ENCODE results near the gene ZCCHC17. TPM values are rescaled to one million over a fixed set of nuclear protein-coding genes. Genes with fewer than 3 reads are reported as not detected.
A peak's percentile ranks its signal among the peaks of the same experiment; 100 is the strongest.

ZCCHC17 gene
- total RNA-seq, 6 donors from 2014 or later, result 4.3 to 19.9 (median 17.8) TPM

DNA sequence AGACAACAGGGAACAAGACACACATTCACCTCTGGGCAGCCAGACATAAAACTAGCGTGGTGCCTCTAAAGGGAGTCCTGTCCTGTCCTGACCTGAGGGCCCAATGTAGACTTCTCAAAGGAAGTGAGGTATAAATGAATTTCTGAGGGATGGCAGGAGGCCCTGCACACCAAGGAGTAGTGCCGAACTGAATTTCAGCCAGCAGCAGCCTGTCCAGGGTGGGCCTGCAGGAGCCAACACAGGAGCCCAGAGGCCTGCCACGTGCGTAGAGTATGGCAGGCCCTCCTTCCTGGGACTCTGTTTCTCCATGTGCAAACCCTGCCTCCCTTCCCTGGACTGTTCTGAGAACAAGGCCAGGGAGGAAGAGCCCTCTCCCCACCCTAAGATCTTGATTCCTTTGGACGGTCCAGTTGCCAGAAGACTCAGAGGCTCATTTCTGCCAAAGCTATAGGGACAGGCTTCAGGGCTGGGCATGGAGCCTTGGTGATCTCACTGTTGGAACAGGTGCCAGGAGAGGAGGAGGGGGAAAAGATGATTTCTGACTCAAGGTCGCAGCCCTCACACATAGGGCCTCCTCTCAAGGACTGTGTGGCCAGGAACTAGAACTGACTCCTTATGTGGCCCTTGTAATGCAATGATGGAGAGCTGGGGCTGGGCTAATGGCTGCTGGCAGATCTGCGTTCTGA is 77.8 kb downstream of the ZCCHC17 start:
- peak in 1 of 2 donors; percentile 54 for DNase-seq

DNA sequence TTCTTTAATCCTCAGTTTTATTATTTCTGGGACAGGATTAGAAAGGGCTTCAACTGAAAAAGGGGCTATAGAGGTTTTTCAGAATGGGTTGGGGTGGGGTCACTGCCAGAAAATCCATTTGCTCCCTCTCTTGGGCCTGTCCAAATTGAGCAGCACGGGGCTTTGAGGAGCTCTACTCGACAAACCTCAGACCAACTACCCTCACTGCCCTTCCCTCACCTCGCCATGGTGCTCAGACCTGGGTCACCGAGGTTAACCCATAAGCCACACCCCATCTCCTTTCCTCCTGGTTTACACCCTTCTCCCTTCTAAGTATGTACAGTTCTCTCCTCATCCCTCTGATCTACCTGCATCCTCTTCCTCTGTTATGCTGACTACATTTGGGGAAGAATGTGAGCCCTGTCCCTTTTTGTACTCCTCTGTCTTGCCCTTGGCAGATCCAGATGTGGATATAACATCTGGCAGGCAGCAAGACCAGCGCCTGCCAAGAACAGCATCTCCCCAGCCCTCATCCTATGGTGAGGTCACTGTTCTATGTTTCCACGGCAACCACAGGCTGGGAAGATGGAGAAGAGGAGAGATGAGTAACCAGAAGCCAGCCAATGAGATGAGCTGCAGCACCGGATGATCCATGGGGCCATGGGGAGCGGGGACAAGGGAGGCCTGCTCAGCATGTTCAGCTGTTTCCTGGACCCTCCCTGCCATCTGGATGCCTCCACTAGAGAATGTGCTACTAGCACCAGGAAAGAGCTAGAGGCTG is 79.7 kb downstream of the ZCCHC17 start:
- no peaks in the 10 kb centered on the region for H3K9me3 ChIP-seq
- H3K4me3 ChIP-seq, result no peak overlapping the region
- TF ChIP-seq EP300 (IDR thresholded peaks at IDR 0.05), result no peak
- TF ChIP-seq, protein P1, sequence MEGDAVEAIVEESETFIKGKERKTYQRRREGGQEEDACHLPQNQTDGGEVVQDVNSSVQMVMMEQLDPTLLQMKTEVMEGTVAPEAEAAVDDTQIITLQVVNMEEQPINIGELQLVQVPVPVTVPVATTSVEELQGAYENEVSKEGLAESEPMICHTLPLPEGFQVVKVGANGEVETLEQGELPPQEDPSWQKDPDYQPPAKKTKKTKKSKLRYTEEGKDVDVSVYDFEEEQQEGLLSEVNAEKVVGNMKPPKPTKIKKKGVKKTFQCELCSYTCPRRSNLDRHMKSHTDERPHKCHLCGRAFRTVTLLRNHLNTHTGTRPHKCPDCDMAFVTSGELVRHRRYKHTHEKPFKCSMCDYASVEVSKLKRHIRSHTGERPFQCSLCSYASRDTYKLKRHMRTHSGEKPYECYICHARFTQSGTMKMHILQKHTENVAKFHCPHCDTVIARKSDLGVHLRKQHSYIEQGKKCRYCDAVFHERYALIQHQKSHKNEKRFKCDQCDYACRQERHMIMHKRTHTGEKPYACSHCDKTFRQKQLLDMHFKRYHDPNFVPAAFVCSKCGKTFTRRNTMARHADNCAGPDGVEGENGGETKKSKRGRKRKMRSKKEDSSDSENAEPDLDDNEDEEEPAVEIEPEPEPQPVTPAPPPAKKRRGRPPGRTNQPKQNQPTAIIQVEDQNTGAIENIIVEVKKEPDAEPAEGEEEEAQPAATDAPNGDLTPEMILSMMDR (IDR thresholded peaks at IDR 0.05), result no peak
- no peak for TF ChIP-seq POLR2A (IDR thresholded peaks at IDR 0.05)
- no peak for TF ChIP-seq POLR2AphosphoS5 (IDR thresholded peaks at IDR 0.05)
- no peaks in the 10 kb centered on the region for H3K36me3 ChIP-seq
- DNase-seq (no peak), ATAC-seq (ENCODE audit: low FRiP score in 2 of 2) (peak in 1 of 2 donors; percentile 62)
- H3K4me1 ChIP-seq, result peaks cover 11 to 26% (median 22%) of the 10 kb centered on the region in 4 donors
- WGBS, 2 donors, result 80 to 83% methylated on average over 8 of the region's 8 CpGs
- H3K27me3 ChIP-seq, result no peaks in the 10 kb centered on the region
- H3K27ac ChIP-seq, result no peak overlapping the region

More for the DNA sequence above, 77.8 kb downstream of the ZCCHC17 start:
- H3K36me3 ChIP-seq, result no peaks in the 10 kb centered on the region
- H3K27me3 ChIP-seq, result no peaks in the 10 kb centered on the region
- H3K9me3 ChIP-seq, result no peaks in the 10 kb centered on the region
- WGBS, 2 donors, result 81 to 89% methylated on average over 7 of the region's 7 CpGs
- peak; percentile 42 to 47 for ATAC-seq (ENCODE audit: low FRiP score in 2 of 2)
- TF ChIP-seq, protein P1 (IDR thresholded peaks at IDR 0.05), result no peak
- TF ChIP-seq POLR2AphosphoS5 (IDR thresholded peaks at IDR 0.05), result no peak
- no peak for TF ChIP-seq POLR2A (IDR thresholded peaks at IDR 0.05)
- TF ChIP-seq EP300 (IDR thresholded peaks at IDR 0.05), result no peak
- peaks cover 11 to 26% (median 22%) of the 10 kb centered on the region in 4 donors for H3K4me1 ChIP-seq
- H3K4me3 ChIP-seq, result no peak overlapping the region
- H3K27ac ChIP-seq, result peak overlapping the region in 2 of 4 donors; percentile 45 to 71

DNA sequence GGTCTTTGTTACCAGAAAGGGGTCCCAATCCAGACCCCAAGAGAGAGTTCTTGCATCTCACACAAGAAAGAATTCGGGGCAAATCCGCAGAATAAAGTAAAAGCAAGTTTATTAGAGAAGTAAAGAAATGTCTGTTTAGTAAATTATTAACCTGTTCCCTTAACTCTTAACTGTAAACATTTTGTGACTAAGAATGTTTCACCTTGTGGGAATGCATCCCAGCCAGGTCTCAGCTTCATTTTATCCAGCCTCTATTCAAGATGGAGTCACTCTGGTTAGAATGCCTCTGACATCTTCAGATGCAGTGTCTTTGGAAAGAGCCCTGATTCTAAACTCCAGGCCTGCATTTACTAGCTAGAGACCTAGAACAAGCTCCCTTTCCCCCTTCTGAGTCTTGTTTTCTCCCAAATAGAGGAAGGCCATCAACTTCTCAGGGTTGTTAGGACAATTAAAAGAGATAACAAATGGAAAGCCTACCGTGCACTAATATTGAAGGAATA is 80.6 kb downstream of the ZCCHC17 start:
- 94 to 96% methylated on average over 3 of the region's 3 CpGs for WGBS, 2 donors
- Histone ChIP-seq H3K9me3 (no peaks in the 10 kb centered on the region), H3K27ac (no peak overlapping the region), H3K4me3 (no peak overlapping the region), H3K27me3 (no peaks in the 10 kb centered on the region), H3K36me3 (no peaks in the 10 kb centered on the region), H3K4me1 (peaks cover 11 to 23% (median 17%) of the 10 kb centered on the region in 4 donors)
- TF ChIP-seq POLR2A (IDR thresholded peaks at IDR 0.05), result no peak
- TF ChIP-seq EP300 (IDR thresholded peaks at IDR 0.05), result no peak
- TF ChIP-seq, protein P1 (IDR thresholded peaks at IDR 0.05), result no peak
- TF ChIP-seq POLR2AphosphoS5 (IDR thresholded peaks at IDR 0.05), result no peak
- DNase-seq (no peak), ATAC-seq (ENCODE audit: low FRiP score in 2 of 2) (no peak)

DNA sequence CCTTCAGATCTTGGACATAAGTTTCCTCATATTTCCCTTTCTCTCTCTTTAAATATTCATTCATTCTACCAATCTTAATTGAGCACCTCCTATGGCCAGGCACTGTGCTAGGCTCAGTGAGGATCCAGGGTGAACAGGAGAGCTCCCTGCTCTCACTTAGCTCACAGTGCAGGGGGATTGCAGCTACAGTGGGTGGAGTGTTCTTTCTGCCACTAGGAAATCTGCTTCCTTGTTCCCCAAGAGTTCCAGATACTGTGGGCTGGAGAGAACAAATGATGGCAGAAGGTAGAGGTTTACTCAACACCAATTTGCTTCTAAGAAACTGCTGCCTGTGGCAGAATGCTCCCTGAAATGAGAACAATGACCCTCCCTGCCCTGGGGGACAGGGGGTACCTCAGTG is 81.2 kb downstream of the ZCCHC17 start:
- Histone ChIP-seq H3K9me3 (no peaks in the 10 kb centered on the region), H3K27me3 (no peaks in the 10 kb centered on the region), H3K36me3 (no peaks in the 10 kb centered on the region), H3K4me3 (no peak overlapping the region), H3K27ac (no peak overlapping the region), H3K4me1 (peaks cover 5 to 17% (median 11%) of the 10 kb centered on the region in 4 donors)
- no peak for TF ChIP-seq POLR2A (IDR thresholded peaks at IDR 0.05)
- no peak for TF ChIP-seq POLR2AphosphoS5 (IDR thresholded peaks at IDR 0.05)
- TF ChIP-seq EP300 (IDR thresholded peaks at IDR 0.05), result no peak
- TF ChIP-seq, protein P1 (IDR thresholded peaks at IDR 0.05), result no peak
- no peak for ATAC-seq (ENCODE audit: low FRiP score in 2 of 2)
- no peak for DNase-seq
